Smooth muscle cell of the coronary artery (primary cell): ENCODE results near the gene P3H2. TPM values are rescaled to one million over a fixed set of nuclear protein-coding genes. Genes with fewer than 3 reads are reported as not detected.

Experiments used
- total RNA-seq: library from RNA; depleted of rRNA; stranded (reverse); fragments of >200 nt; gene quantifications from 2 replicates; pipeline ENCODE4 v1.2.3, GENCODE V29; 2014; ENCODE audit warnings: low replicate concordance

P3H2 gene
- total RNA-seq = 0.47 and 2.6 TPM in 2 replicates

GRCh38 chr3:190120269-190121060, at the start of gene P3H2:
Gene P3H2 (minus strand): TSS chr3:190120897. CDS start chr3:190120731, 166 bp downstream.

Other genes starting within 250 kb of the P3H2 start
- gene CLDN1, start 201.5 kb upstream of the P3H2 start, total RNA-seq = 0.08 and 0.12 TPM in 2 replicates